PC-3 (cell line): ENCODE measurements around the gene MAML2.

ENCODE experiments used
- EZH2 ChIP-seq: fragments of 300-600 bp; sonication (generic); IDR thresholded peaks from one replicate; pipeline ENCODE4 v1.6.1; 2017; ENCODE audit warnings: antibody characterized with exemption, mild to moderate bottlenecking, low read length; ENCODE audit not compliant: unreplicated experiment
- EZH2phosphoT487 ChIP-seq: fragments of 300-600 bp; sonication (generic); IDR thresholded peaks from 2 replicates; pipeline ENCODE4 v1.6.1; 2018; ENCODE audit warnings: mild to moderate bottlenecking, antibody characterized with exemption, low read length, borderline replicate concordance
- TF ChIP-seq, protein P1 (sequence below): fragments of 300-600 bp; sonication (generic); conservative IDR thresholded peaks from 2 replicates; pipeline ENCODE4 v1.5.1; 2017; ENCODE audit warnings: antibody characterized with exemption, low read depth, mild to moderate bottlenecking, low read length

GRCh38 chr11:96335388-96335787, 7.6 kb downstream of the MAML2 start:
- TF ChIP-seq, protein P1, sequence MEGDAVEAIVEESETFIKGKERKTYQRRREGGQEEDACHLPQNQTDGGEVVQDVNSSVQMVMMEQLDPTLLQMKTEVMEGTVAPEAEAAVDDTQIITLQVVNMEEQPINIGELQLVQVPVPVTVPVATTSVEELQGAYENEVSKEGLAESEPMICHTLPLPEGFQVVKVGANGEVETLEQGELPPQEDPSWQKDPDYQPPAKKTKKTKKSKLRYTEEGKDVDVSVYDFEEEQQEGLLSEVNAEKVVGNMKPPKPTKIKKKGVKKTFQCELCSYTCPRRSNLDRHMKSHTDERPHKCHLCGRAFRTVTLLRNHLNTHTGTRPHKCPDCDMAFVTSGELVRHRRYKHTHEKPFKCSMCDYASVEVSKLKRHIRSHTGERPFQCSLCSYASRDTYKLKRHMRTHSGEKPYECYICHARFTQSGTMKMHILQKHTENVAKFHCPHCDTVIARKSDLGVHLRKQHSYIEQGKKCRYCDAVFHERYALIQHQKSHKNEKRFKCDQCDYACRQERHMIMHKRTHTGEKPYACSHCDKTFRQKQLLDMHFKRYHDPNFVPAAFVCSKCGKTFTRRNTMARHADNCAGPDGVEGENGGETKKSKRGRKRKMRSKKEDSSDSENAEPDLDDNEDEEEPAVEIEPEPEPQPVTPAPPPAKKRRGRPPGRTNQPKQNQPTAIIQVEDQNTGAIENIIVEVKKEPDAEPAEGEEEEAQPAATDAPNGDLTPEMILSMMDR = no peak
- TF ChIP-seq EZH2 (no peak), EZH2phosphoT487 (no peak)
